Activated CD4-positive, alpha-beta T cell treated with anti-CD3 and anti-CD28 coated beads for 1 hour (primary cell): ENCODE measurements around the gene JAG2.

Experiments
- DNase-seq: peaks from one replicate; pipeline ENCODE4 v3.0.0-alpha.2; 2020

JAG2 gene

GRCh38 chr14:105149146-105149781 is 19.3 kb downstream of the JAG2 start:
- DNase-seq: no peak

- no peak for DNase-seq
Observed at GRCh38 chr14:105148604-105149145, 19.9 kb downstream of the JAG2 start.

- no peak for DNase-seq
Observed at GRCh38 chr14:105147671-105148603, 20.6 kb downstream of the JAG2 start.

- DNase-seq: no peak
Observed at GRCh38 chr14:105146976-105147635, 21.5 kb downstream of the JAG2 start.

- DNase-seq: no peak
Observed at GRCh38 chr14:105146181-105146975, 22.2 kb downstream of the JAG2 start.

GRCh38 chr14:105145381-105146180 is 23.0 kb downstream of the JAG2 start:
- no peak for DNase-seq

GRCh38 chr14:105144666-105145380 is 23.8 kb downstream of the JAG2 start:
- DNase-seq: no peak

GRCh38 chr14:105144026-105144665 is 24.4 kb downstream of the JAG2 start:
- no peak for DNase-seq

GRCh38 chr14:105143451-105144025 is 25.0 kb downstream of the JAG2 start:
- DNase-seq: no peak

GRCh38 chr14:105142651-105143450 is 25.7 kb downstream of the JAG2 start:
- no peak for DNase-seq

- DNase-seq: no peak
Observed at GRCh38 chr14:105141486-105142281, 26.9 kb downstream of the JAG2 start.

GRCh38 chr14:105141026-105141425 is 27.6 kb downstream of the JAG2 start:
- DNase-seq: no peak

- no peak for DNase-seq
Observed at GRCh38 chr14:105140581-105140980, 28.0 kb downstream of the JAG2 start.

GRCh38 chr14:105139831-105140239 is 28.7 kb downstream of the JAG2 start:
- no peak for DNase-seq

GRCh38 chr14:105139212-105139825 is 29.3 kb downstream of the JAG2 start:
- no peak for DNase-seq

- no peak for DNase-seq
Observed at GRCh38 chr14:105138551-105139111, 29.9 kb downstream of the JAG2 start.

GRCh38 chr14:105138021-105138541 is 30.5 kb downstream of the JAG2 start:
- DNase-seq: no peak
